WTC11 (cell line): Measurements from ENCODE around the gene MSI2. TPM values are rescaled to one million over a fixed set of nuclear protein-coding genes. Genes with fewer than 3 reads are reported as not detected.

Experiments
- ATAC-seq: fragments of 200-7000 bp; cut with Tn5 transposase; 2 replicates; pipeline ENCODE4 v1.10.0; 2021; ENCODE audit warnings: mild to moderate bottlenecking, moderate library complexity
- CTCF ChIA-PET: fragments of 300-600 bp; sonication (Branson Sonifier 250); formaldehyde crosslinking; loops from one replicate; lab custom pipeline; 2021; ENCODE audit warnings: antibody characterized with exemption; lab: Charles Lee
- POLR2A ChIA-PET: fragments of 350-600 bp; sonication (Branson Sonifier 250); formaldehyde crosslinking; loops from one replicate; lab custom pipeline; 2021; ENCODE audit warnings: antibody characterized with exemption; lab: Charles Lee
- DNase-seq: peaks from one replicate; pipeline ENCODE4 v3.0.0; 2021; ENCODE audit warnings: low spot score
- H3K27ac Mint-ChIP-seq: 2 replicates; pipeline ENCODE4 v1.8.0; 2021; ENCODE audit warnings: mixed read lengths
- H3K27me3 Mint-ChIP-seq: 2 replicates; pipeline ENCODE4 v1.8.0; 2021; ENCODE audit warnings: low read depth, mild to moderate bottlenecking, moderate library complexity, mixed read lengths
- H3K36me3 Mint-ChIP-seq: 2 replicates; pipeline ENCODE4 v1.8.0; 2021; ENCODE audit warnings: mixed read lengths
- H3K4me1 Mint-ChIP-seq: 2 replicates; pipeline ENCODE4 v1.8.0; 2022; ENCODE audit warnings: mixed read lengths
- H3K4me3 Mint-ChIP-seq: 2 replicates; pipeline ENCODE4 v1.8.0; 2021; ENCODE audit warnings: mild to moderate bottlenecking, moderate library complexity, mixed read lengths
- H3K9me3 Mint-ChIP-seq: 2 replicates; pipeline ENCODE4 v1.8.0; 2021; ENCODE audit warnings: mixed read lengths
- ARID4B ChIP-seq: sonication (generic); formaldehyde crosslinking; IDR thresholded peaks from 2 replicates; pipeline ENCODE4 v1.8.0; 2023; ENCODE audit warnings: missing genetic modification reagents, mild to moderate bottlenecking, borderline replicate concordance
- ATF1 ChIP-seq: sonication (generic); formaldehyde crosslinking; IDR thresholded peaks from 2 replicates; pipeline ENCODE4 v1.8.1; 2023; ENCODE audit warnings: mild to moderate bottlenecking, moderate library complexity, missing genetic modification reagents
- ETV6 ChIP-seq: sonication (generic); formaldehyde crosslinking; IDR thresholded peaks from 2 replicates; pipeline ENCODE4 v1.8.1; 2022; ENCODE audit warnings: mild to moderate bottlenecking, missing genetic modification reagents
- NR2C2 ChIP-seq: sonication (generic); formaldehyde crosslinking; IDR thresholded peaks from 2 replicates; pipeline ENCODE4 v1.8.0; 2022; ENCODE audit warnings: mild to moderate bottlenecking, missing genetic modification reagents
- PRDM15 ChIP-seq: sonication (generic); formaldehyde crosslinking; IDR thresholded peaks from 2 replicates; pipeline ENCODE4 v1.8.0; 2022; ENCODE audit warnings: missing genetic modification reagents
- ZNF423 ChIP-seq: fragments of 250-450 bp; sonication (Bioruptor Pico); IDR thresholded peaks from 2 replicates; pipeline ENCODE4 v2.1.2; 2022; ENCODE audit warnings: mild to moderate bottlenecking, moderate library complexity
- ZNF512 ChIP-seq: sonication (generic); formaldehyde crosslinking; IDR thresholded peaks from 2 replicates; pipeline ENCODE4 v1.8.1; 2022; ENCODE audit warnings: missing genetic modification reagents, borderline replicate concordance
- total RNA-seq: library from RNA; stranded (reverse); gene quantifications from 3 replicates; pipeline ENCODE4 v1.2.3, GENCODE V29; 2021
- TF ChIP-seq, protein P1 (sequence below): sonication (generic); formaldehyde crosslinking; IDR thresholded peaks from 2 replicates; pipeline ENCODE4 v1.8.1; 2023; ENCODE audit warnings: mild to moderate bottlenecking, missing genetic modification reagents
- TF ChIP-seq, protein P2 (sequence below): fragments of 250-450 bp; sonication (Bioruptor Pico); IDR thresholded peaks from 2 replicates; pipeline ENCODE4 v1.9.0; 2021; ENCODE audit warnings: mild to moderate bottlenecking

Gene MSI2
- total RNA-seq, 1 experiment from 2014 or later: 82.1 TPM

- peaks cover 24% of the 10 kb centered on the region for H3K4me1 Mint-ChIP-seq
- TF ChIP-seq PRDM15 (CRISPR knock-in tag) (no peak), ARID4B (CRISPR knock-in tag) (no peak), ETV6 (no peak)
- TF ChIP-seq, protein P1, sequence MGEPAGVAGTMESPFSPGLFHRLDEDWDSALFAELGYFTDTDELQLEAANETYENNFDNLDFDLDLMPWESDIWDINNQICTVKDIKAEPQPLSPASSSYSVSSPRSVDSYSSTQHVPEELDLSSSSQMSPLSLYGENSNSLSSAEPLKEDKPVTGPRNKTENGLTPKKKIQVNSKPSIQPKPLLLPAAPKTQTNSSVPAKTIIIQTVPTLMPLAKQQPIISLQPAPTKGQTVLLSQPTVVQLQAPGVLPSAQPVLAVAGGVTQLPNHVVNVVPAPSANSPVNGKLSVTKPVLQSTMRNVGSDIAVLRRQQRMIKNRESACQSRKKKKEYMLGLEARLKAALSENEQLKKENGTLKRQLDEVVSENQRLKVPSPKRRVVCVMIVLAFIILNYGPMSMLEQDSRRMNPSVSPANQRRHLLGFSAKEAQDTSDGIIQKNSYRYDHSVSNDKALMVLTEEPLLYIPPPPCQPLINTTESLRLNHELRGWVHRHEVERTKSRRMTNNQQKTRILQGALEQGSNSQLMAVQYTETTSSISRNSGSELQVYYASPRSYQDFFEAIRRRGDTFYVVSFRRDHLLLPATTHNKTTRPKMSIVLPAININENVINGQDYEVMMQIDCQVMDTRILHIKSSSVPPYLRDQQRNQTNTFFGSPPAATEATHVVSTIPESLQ (CRISPR knock-in tag): no peak
- TF ChIP-seq, protein P2, sequence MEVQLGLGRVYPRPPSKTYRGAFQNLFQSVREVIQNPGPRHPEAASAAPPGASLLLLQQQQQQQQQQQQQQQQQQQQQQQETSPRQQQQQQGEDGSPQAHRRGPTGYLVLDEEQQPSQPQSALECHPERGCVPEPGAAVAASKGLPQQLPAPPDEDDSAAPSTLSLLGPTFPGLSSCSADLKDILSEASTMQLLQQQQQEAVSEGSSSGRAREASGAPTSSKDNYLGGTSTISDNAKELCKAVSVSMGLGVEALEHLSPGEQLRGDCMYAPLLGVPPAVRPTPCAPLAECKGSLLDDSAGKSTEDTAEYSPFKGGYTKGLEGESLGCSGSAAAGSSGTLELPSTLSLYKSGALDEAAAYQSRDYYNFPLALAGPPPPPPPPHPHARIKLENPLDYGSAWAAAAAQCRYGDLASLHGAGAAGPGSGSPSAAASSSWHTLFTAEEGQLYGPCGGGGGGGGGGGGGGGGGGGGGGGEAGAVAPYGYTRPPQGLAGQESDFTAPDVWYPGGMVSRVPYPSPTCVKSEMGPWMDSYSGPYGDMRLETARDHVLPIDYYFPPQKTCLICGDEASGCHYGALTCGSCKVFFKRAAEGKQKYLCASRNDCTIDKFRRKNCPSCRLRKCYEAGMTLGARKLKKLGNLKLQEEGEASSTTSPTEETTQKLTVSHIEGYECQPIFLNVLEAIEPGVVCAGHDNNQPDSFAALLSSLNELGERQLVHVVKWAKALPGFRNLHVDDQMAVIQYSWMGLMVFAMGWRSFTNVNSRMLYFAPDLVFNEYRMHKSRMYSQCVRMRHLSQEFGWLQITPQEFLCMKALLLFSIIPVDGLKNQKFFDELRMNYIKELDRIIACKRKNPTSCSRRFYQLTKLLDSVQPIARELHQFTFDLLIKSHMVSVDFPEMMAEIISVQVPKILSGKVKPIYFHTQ: no peak
- H3K9me3 Mint-ChIP-seq: no peaks in the 10 kb centered on the region
- H3K36me3 Mint-ChIP-seq: no peaks in the 10 kb centered on the region
- ATAC-seq (no peak), DNase-seq (no peak)
- no peak overlapping the region for H3K27ac Mint-ChIP-seq
- H3K27me3 Mint-ChIP-seq: no peaks in the 10 kb centered on the region
- ChIA-PET CTCF (interaction anchor here (4.5 kb wide), 1 partner anchor 19 kb away, joined by 44 read pairs; no protein-coding TSS in a partner anchor), POLR2A (no interaction called here)
- no peak overlapping the region for H3K4me3 Mint-ChIP-seq
These were observed 397.0 kb downstream of the MSI2 start for GRCh38 chr17:57653279-57653678.

GRCh38 chr17:57654040-57654775 is 397.9 kb downstream of the MSI2 start:
- ChIA-PET CTCF (no interaction called here), POLR2A (no interaction called here)
- DNase-seq (no peak), ATAC-seq (no peak)
- no peaks in the 10 kb centered on the region for H3K36me3 Mint-ChIP-seq
- 0 out of 2 replicates have a peak overlapping the region, but pooled peaks have one; percentile 19 for H3K27ac Mint-ChIP-seq
- no peaks in the 10 kb centered on the region for H3K27me3 Mint-ChIP-seq
- peaks cover 24% of the 10 kb centered on the region for H3K4me1 Mint-ChIP-seq
- TF ChIP-seq ARID4B (CRISPR knock-in tag): no peak
- no peak for TF ChIP-seq ETV6
- no peak for TF ChIP-seq ZNF512
- TF ChIP-seq ZNF423 (CRISPR knock-in tag): no peak
- TF ChIP-seq ATF1 (CRISPR knock-in tag): no peak
- TF ChIP-seq NR2C2 (CRISPR knock-in tag): no peak
- no peaks in the 10 kb centered on the region for H3K9me3 Mint-ChIP-seq
- no peak overlapping the region for H3K4me3 Mint-ChIP-seq
